NCI-H187 treated with DMSO at 0.1 percent for 48 hours (cell line): ENCODE data around the gene ADGRG3.
"Not testable (repeated sequence)": the region's sequence is repeated elsewhere in the genome, so short reads cannot be mapped to it uniquely, and the experiment has no call there.

Source experiments
- DNase-seq: peaks from one replicate; lab custom pipeline; 2025; lab: John Stamatoyannopoulos, UW

Gene ADGRG3

DNA sequence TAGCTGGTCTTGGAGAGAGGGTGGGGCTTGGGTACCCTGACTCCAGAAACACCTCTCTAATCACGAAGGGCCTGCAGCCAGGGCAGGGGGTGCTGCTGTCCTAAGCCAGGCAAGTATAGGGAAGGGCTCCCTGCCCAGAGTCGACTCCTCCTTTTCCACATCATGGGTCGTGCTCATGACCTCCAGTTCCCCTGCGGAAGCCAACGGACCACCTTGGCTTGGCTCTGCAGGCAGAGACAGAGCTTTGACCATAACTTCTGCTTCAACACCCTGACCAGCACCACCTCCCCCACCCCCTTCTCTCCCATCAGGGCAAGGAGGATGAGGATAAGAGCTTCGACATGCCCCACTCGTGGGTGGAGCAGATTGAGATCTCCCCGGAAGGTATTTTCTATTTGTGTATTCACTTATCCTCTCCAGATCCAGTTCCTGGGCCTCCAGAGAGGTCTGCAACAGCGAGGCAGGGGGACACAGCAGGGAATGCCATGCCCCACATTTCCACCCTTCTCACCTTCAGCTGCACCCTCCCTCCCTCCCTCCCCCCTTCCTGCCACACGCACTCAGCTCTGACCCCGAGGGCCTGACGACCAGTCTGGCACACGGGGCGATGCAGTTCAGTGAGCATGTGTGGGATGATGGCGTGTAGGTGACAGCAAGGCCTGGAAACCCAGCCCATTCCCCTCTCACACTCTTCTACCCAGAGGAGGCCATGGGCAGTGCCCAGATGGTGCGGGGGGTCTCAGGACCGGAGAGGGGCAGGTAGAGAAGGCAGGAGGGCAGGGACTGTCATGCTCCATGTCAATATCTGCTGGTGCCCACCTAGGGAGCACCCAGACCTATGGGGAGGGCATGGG, 53.5 kb downstream of the ADGRG3 start:
- no peak for DNase-seq

DNA sequence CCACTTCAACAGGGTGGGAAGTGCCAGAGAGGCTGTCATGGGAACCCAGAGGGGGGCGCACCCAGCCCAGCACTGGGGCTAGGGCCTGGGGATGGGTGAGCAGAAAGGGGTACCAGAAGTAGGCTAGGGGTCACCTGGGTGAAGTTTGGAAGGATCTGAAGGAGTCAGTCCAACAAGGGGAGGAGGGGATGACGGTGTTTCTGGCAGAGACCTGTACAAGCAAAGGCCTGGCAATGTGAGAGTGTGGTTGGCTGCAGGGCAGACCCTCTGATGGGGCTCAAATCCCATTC, 54.0 kb downstream of the ADGRG3 start:
- no peak for DNase-seq

GRCh38 chr16:57722651-57723050, 54.5 kb downstream of the ADGRG3 start:
- DNase-seq = no peak

- DNase-seq = no peak
These were observed 55.1 kb downstream of the ADGRG3 start for GRCh38 chr16:57723170-57723569.

- no peak for DNase-seq
These were observed 56.4 kb downstream of the ADGRG3 start for GRCh38 chr16:57724531-57724930.

GRCh38 chr16:57725151-57725550, 57.0 kb downstream of the ADGRG3 start:
- no peak for DNase-seq

DNA sequence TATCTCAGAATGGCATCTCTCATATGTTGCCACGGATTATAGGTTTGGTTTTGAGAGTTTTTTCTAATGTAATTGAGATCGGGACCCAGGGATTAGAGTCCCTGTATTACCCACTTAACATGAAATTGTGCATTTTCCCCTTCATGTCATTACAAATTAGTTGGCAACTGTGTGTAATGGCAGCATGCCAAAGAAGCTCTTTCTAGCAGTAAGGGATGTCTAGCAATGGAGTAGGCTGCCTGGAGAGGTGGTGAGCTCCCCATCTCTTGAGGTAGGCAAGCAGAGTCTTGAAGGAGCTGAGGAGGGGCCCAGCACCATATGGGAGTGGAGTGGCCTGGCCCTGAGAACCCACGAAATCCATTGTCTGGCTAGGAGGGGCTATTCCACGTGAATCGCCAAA, 57.4 kb downstream of the ADGRG3 start:
- DNase-seq = no peak

GRCh38 chr16:57725976-57726375, 57.9 kb downstream of the ADGRG3 start:
- no peak for DNase-seq

- no peak for DNase-seq
These were observed 58.4 kb downstream of the ADGRG3 start for GRCh38 chr16:57726433-57726947.

GRCh38 chr16:57727610-57728009, 59.5 kb downstream of the ADGRG3 start:
- no peak for DNase-seq

- no peak for DNase-seq
These were observed 60.5 kb downstream of the ADGRG3 start for GRCh38 chr16:57728336-57729181.

GRCh38 chr16:57729182-57729484, 61.0 kb downstream of the ADGRG3 start:
- DNase-seq = no peak

- DNase-seq = not testable (repeated sequence)
These were observed 61.7 kb downstream of the ADGRG3 start for GRCh38 chr16:57729852-57730251.

GRCh38 chr16:57730771-57731730, 62.9 kb downstream of the ADGRG3 start:
- no peak for DNase-seq

- no peak for DNase-seq
These were observed 63.9 kb downstream of the ADGRG3 start for GRCh38 chr16:57732037-57732436.

DNA sequence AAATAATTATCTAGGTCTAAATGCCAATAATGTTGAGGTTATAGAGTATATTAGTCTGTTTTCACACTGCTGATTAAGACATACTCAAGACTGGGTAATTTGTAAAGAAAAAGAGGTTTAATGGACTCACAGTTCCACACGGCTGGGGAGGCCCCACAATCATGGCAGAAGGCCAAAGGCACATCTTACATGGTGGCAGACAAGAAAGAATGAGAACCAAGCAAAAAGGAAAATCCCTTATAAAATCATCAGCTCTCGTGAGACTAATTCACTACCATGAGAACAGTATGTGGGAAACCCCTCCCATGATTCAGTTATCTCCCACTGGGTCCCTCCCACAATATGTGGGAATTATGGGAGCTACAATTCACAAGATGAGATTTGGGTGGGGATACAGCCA, 64.6 kb downstream of the ADGRG3 start:
- no peak for DNase-seq

GRCh38 chr16:57734308-57734924, 66.3 kb downstream of the ADGRG3 start:
- DNase-seq = no peak

- peak; percentile 94 for DNase-seq
These were observed 67.0 kb downstream of the ADGRG3 start for GRCh38 chr16:57734925-57735754.

DNA sequence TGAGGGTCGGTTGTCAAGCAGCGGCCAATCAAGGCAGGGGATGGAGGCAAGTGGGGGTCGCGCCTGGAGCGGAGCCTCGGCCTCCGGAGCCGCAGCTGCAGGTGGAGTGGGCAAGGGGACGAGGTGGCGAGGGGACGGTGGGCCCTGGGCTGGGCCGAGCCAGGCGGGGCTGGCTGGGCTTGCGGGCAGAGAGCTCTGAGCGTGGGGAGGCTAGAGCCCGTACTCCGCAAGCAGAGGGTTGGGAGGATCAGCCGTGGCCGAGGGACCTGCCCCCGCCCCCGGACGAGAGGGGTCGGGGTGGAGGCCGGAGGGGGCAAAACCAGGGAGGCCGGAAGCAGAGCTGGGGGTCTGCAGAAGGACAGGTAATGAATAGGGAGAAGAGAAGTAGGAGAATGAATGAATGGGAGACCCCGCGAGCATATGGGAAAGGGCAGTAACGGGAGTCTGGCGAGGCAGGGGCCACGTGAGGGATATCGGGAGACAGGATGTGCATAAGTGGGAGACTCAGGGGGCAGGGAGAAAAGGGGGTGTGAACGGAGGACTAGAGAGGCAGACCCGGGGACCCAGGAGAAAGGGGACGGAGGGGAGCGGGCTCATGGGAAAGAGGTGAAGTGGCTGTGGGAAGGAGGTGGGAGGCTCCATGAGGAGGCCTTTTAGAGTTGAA, 67.8 kb downstream of the ADGRG3 start, which contains the start of gene KATNB1:
Gene KATNB1, plus strand, starts transcription at position 16 of the 664 bp plus-strand sequence. CDS start 1,474 bp downstream, outside the sequence.
- DNase-seq = no peak
